Measurements from ENCODE around the gene ELK3.

The ELK3 gene

GRCh38 chr12:96196781-96197180 is 2.6 kb downstream of the ELK3 start:
- Mint-ChIP-seq H3K4me1 (ENCODE audit: low read depth) (peaks cover 45% of the 10 kb centered on the region), H3K36me3 (ENCODE audit: low read depth) (peaks cover 14% of the 10 kb centered on the region), H3K27me3 (ENCODE audit: low read depth) (no peaks in the 10 kb centered on the region), H3K9me3 (no peaks in the 10 kb centered on the region), H3K27ac (peak overlapping the region; percentile 26), H3K4me3 (peak overlapping the region; percentile 97)

DNA sequence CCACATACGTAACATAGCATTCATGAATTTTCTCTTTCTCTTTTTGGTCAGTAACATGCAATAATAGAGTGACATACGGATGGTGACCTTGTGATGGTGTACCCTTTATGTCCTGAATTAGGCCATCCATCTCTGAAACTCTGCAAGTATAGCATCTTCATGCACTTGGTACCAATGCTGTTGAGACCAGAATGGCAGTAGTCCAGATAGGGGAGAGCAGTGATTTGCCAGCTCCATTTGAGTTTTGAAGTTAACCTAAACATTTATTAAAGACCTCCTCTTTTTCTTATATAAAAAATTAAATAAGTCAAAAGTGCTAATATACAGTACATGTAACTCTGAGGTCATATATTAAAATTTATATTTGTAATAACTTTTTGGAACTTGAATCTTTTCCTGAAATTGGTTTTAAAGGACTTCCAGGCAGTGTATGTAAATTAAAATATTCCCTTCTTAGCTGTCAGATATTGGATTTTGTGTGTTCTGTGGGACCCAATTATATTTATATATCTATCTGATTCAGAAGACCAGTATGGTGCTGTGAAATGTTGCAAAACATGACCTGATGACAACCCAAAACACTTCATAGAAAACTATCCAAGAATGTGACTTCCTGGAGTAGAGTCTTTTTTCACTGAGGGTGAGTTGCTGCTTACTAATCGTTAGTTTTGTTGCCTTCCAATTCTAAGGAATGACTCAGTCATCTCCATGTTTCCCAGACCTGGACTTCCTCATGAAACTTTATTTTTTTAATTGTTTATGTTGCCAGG is 3.5 kb downstream of the ELK3 start:
- H3K36me3 Mint-ChIP-seq (ENCODE audit: low read depth), result peaks cover 19% of the 10 kb centered on the region
- H3K9me3 Mint-ChIP-seq, result no peaks in the 10 kb centered on the region
- no peaks in the 10 kb centered on the region for H3K27me3 Mint-ChIP-seq (ENCODE audit: low read depth)
- peaks cover 50% of the 10 kb centered on the region for H3K4me1 Mint-ChIP-seq (ENCODE audit: low read depth)
- H3K27ac Mint-ChIP-seq, result no peak overlapping the region
- H3K4me3 Mint-ChIP-seq, result peak overlapping the region; percentile 45

- Mint-ChIP-seq H3K9me3 (no peaks in the 10 kb centered on the region), H3K27ac (peak overlapping the region; percentile 32), H3K36me3 (ENCODE audit: low read depth) (peaks cover 28% of the 10 kb centered on the region), H3K4me3 (peak overlapping the region; percentile 32), H3K4me1 (ENCODE audit: low read depth) (peaks cover 49% of the 10 kb centered on the region), H3K27me3 (ENCODE audit: low read depth) (no peaks in the 10 kb centered on the region)
These were observed 4.8 kb downstream of the ELK3 start for GRCh38 chr12:96198965-96199364.

DNA sequence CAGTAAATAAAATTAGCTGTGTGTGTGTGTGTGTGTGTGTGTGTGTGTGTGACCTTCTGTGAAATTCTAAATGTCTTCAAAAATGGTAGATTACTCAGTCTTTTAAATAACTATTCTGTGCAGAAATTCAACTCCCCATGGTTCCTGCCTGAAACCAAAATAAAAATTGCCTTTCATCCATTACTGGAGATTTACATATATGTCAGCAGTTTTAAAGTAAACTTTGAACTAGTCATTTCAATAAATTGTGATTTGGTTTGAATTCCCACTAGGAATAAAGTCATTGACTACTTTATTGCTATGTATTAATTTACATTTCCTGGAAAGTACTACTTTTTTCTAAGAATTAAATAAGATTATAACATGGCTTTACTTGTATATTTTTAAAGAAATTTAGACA is 5.3 kb downstream of the ELK3 start:
- Mint-ChIP-seq H3K27me3 (ENCODE audit: low read depth) (no peaks in the 10 kb centered on the region), H3K36me3 (ENCODE audit: low read depth) (peaks cover 29% of the 10 kb centered on the region), H3K9me3 (no peaks in the 10 kb centered on the region), H3K27ac (peak overlapping the region; percentile 32), H3K4me1 (ENCODE audit: low read depth) (peaks cover 52% of the 10 kb centered on the region), H3K4me3 (no peak overlapping the region)

DNA sequence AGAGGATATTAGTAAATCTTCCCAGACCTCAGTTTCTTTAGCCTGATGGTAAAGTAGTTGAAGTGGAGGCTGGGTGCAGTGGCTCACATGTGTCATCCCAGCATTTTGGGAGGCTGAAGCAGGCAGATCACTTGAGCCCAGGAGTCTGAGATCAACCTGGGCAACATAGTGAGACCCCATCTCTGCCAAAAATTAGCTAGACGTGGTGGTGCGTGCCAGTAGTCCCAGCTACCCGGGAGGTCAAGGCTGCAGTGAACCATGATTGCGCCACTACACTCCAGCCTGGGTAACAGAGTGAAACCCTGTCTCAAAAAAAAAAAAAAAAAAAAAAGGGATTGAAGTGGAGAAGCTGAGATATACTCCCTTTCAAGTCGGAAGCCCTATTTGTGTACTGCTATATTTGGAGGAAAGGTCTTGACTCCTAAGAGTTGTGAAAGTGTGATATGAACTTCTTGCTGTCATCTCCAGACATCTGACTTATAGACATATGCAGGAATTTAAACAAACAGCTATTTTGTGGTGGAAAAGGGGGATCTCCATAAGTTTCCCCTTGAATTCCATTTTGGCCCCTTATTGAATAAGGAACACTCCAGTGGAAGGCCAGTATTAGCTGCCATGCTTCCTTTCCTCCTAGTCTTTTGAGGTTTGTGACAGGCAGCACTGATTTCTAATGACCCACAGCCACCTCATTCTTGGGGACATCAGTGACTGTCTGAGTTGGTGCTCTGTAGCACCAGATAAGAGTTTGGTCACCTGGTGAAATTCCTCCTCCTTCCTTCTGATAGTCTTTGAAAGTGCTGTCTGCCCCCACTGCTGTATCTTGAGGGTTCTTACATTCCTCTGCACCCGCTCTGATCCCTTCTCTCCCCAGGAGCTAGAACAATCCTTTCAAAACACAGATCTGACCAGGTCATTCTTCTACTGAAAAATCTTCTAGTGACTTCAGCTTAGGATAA is 7.4 kb downstream of the ELK3 start:
- Mint-ChIP-seq H3K27ac (no peak overlapping the region), H3K27me3 (ENCODE audit: low read depth) (no peaks in the 10 kb centered on the region), H3K36me3 (ENCODE audit: low read depth) (peaks cover 31% of the 10 kb centered on the region), H3K4me1 (ENCODE audit: low read depth) (peaks cover 64% of the 10 kb centered on the region), H3K9me3 (no peaks in the 10 kb centered on the region), H3K4me3 (no peak overlapping the region)

GRCh38 chr12:96204381-96204780 is 10.2 kb downstream of the ELK3 start:
- Mint-ChIP-seq H3K27ac (no peak overlapping the region), H3K9me3 (no peaks in the 10 kb centered on the region), H3K27me3 (ENCODE audit: low read depth) (no peaks in the 10 kb centered on the region), H3K36me3 (ENCODE audit: low read depth) (peaks cover 35% of the 10 kb centered on the region), H3K4me3 (no peak overlapping the region), H3K4me1 (ENCODE audit: low read depth) (peaks cover 63% of the 10 kb centered on the region)

GRCh38 chr12:96205908-96206307 is 11.7 kb downstream of the ELK3 start:
- H3K9me3 Mint-ChIP-seq, result no peaks in the 10 kb centered on the region
- peak overlapping the region; percentile 55 for H3K27ac Mint-ChIP-seq
- no peaks in the 10 kb centered on the region for H3K27me3 Mint-ChIP-seq (ENCODE audit: low read depth)
- H3K36me3 Mint-ChIP-seq (ENCODE audit: low read depth), result peaks cover 34% of the 10 kb centered on the region
- H3K4me3 Mint-ChIP-seq, result peak overlapping the region; percentile 13
- H3K4me1 Mint-ChIP-seq (ENCODE audit: low read depth), result peaks cover 72% of the 10 kb centered on the region

GRCh38 chr12:96206936-96207662 is 12.9 kb downstream of the ELK3 start:
- Mint-ChIP-seq H3K27me3 (ENCODE audit: low read depth) (no peaks in the 10 kb centered on the region), H3K27ac (no peak overlapping the region), H3K4me3 (no peak overlapping the region), H3K9me3 (no peaks in the 10 kb centered on the region), H3K4me1 (ENCODE audit: low read depth) (peaks cover 79% of the 10 kb centered on the region), H3K36me3 (ENCODE audit: low read depth) (peaks cover 35% of the 10 kb centered on the region)

- Mint-ChIP-seq H3K4me3 (peak overlapping the region; percentile 77), H3K9me3 (no peaks in the 10 kb centered on the region), H3K27ac (peak overlapping the region; percentile 70), H3K36me3 (ENCODE audit: low read depth) (peaks cover 31% of the 10 kb centered on the region), H3K27me3 (ENCODE audit: low read depth) (no peaks in the 10 kb centered on the region), H3K4me1 (ENCODE audit: low read depth) (peaks cover 86% of the 10 kb centered on the region)
These were observed 14.2 kb downstream of the ELK3 start for GRCh38 chr12:96208346-96208745.

DNA sequence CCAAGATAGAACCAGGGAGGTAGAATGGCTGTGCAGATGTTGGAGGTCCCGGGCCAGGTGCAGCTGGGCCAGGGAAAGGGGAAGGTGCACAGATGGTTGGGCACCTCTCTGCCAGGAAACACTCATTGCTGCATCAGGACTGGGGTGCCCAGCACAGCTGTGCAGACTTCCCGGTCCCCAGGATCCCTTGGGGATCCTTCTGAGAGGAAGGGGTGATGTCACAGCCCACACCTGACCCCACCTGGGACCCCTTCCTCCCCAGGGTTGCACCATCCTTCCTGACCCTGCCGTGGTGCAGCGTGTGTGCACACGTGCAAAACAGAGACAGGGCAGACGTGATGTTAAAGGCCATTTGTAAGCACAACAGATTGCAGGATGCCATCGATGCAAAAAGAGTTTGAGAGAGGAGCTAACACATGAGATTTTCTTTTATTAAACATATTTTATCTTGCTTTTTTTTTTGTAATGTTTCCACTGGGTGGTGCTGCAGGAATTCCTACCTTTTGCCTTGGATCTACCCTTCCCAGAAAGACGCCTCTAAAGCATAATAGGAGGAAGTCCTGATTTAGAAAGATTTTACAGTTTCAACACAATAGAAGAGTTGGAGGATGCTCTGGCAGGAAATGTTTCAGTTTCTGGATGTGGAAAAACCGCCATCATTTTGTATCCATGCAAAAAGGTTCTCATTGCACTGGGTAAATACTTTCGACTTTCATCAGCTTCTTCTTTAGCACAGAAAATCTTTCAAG is 14.8 kb downstream of the ELK3 start:
- Mint-ChIP-seq H3K4me3 (peak overlapping the region; percentile 77), H3K27me3 (ENCODE audit: low read depth) (no peaks in the 10 kb centered on the region), H3K4me1 (ENCODE audit: low read depth) (peaks cover 90% of the 10 kb centered on the region), H3K9me3 (no peaks in the 10 kb centered on the region), H3K36me3 (ENCODE audit: low read depth) (peaks cover 27% of the 10 kb centered on the region), H3K27ac (peak overlapping the region; percentile 70)

DNA sequence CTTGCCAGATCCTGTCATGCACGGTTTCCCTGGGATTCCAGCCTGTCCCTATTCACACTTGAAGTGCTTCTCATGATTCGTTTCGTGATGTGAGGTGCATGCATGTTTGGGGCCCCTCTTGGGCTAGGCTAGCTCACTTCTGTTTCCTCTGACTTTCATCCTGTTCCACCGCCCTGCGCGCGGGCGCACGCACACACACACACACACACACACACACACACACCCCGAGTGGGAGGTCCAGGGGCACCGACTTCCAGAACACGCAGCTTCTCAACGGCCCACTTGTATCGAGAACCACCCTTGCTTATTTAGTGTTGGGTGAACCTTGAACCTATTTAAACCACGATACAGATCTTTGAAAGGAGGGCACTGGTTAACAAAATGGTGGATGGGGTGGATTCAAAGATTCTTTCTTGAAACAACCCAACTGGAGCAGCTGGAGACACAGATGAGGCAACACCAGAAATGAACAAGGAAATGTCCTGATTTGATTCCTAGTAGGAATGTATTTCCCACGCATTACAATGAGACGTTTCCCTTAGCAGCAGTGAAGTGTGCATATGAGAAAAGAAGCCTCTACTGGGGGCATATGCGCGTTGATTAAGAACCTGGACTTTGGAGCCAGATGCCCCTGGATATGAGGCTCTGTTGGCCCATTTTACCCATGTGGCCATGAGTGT is 16.3 kb downstream of the ELK3 start:
- peaks cover 24% of the 10 kb centered on the region for H3K36me3 Mint-ChIP-seq (ENCODE audit: low read depth)
- H3K27me3 Mint-ChIP-seq (ENCODE audit: low read depth), result no peaks in the 10 kb centered on the region
- peak overlapping the region; percentile 88 for H3K27ac Mint-ChIP-seq

GRCh38 chr12:96211988-96212387 is 17.8 kb downstream of the ELK3 start:
- H3K27me3 Mint-ChIP-seq (ENCODE audit: low read depth), result no peaks in the 10 kb centered on the region
- peak overlapping the region; percentile 87 for H3K27ac Mint-ChIP-seq
- H3K4me3 Mint-ChIP-seq, result peak overlapping the region; percentile 64
- H3K36me3 Mint-ChIP-seq (ENCODE audit: low read depth), result peaks cover 17% of the 10 kb centered on the region
- H3K4me1 Mint-ChIP-seq (ENCODE audit: low read depth), result peaks cover 74% of the 10 kb centered on the region
- no peaks in the 10 kb centered on the region for H3K9me3 Mint-ChIP-seq

More for the DNA sequence above, 16.3 kb downstream of the ELK3 start:
- Mint-ChIP-seq H3K9me3 (no peaks in the 10 kb centered on the region), H3K4me3 (peak overlapping the region; percentile 88), H3K4me1 (ENCODE audit: low read depth) (peaks cover 85% of the 10 kb centered on the region)

Data from T-helper 1 cell treated with Interleukin-12 subunit alpha and Interleukin-12 subunit beta and Interleukin-4 antibody, amounts not matched to agents 30 μg/mL and 1 μg/mL, for 36 hours (primary cell).